Measurements from ENCODE around the gene TEX52.
A peak's percentile ranks its signal among the peaks of the same experiment; 100 is the strongest.

The TEX52 gene

GRCh38 chr12:2826721-2827515 is 29.9 kb downstream of the TEX52 start:
- no peak for DNase-seq

DNA sequence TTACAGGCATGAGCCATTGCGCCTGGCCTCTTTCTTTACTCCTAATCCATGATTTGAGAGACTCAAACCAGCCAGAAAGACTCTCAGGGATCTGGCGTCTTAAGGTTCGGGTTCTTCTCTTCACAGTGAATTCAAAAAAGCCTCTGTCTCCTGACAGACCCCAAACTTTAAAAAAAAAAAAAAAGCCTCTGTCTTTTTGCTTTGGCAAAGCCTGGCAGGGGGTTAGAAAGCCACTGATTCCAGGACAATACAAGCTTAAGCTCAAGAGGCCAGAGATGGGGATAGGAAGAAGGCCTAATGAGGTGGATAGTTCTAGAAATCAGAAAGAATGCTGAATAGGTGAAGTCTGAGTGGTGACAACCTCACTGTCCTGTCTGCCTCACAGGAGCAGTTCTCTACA is 30.8 kb downstream of the TEX52 start:
- no peak for DNase-seq

GRCh38 chr12:2825132-2825531 is 31.7 kb downstream of the TEX52 start:
- no peak for DNase-seq

GRCh38 chr12:2824541-2824940 is 32.3 kb downstream of the TEX52 start:
- no peak for DNase-seq

- no peak for DNase-seq
These were observed 33.4 kb downstream of the TEX52 start for GRCh38 chr12:2823483-2823882.

GRCh38 chr12:2820432-2820831 is 36.4 kb downstream of the TEX52 start:
- no peak for DNase-seq

DNA sequence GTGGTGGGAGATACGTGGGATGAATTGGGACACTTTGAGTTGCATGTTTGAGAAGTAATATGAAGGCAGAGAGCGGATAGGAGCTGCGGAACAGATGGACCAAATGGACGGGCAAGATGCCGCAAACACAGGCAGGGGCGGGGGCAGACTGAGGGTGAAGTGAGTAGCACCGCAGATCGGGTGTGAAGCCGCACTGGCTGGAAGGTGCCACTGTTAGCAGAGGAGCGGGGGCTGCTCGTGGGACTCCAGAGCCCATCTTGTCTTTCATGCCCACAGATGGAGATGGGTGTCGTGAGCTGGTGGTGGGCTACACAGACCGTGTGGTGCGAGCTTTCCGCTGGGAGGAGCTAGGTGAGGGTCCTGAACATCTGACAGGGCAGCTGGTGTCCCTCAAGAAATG is 37.0 kb downstream of the TEX52 start:
- DNase-seq = no peak

DNA sequence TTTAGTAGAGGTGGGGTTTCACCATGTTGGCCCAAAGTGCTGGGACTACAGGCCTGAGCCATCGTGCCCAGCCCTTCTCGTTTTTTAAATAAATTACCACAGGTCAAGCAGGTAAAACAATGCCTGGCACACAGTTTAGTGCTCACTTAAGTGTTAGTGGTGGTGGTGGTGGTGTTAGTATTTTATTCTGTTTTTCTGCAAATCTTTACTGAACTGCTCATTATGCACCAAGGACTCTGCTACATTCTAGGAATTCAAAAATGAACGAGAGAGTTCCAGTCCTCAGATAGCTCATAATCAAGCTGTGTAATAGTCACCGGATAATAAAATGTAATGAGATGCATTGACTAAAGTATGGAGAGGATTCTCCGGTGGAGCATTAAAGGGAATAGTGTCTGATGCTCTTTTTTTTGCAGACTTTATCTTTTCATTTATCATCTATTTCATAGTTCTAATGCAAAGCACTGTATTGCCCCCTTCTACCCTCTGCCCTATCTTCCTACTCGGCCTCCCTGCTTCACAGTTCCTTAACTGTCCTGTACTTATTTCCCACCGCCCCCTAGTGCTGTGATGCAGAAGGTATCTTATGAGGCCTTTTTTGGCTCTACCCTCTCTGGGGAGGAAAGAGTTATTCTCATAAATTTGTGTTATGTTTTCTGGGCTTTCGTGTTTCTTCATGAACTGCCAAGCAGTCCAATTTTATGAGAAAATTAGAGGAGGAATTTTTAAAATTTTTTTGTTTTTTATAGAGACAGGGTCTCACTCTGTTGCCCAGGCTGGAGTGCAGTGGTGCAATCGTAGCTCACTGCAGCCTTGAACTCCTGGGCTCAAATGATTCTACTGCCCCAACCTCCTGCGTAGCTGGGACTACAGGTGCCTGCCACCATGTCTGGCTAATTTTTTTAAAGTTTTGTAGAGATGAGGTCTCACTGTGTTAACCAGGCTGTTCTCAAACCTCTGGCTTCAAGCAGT is 43.3 kb downstream of the TEX52 start:
- DNase-seq = peak; percentile 81

GRCh38 chr12:2812290-2813213 is 44.3 kb downstream of the TEX52 start, which contains the start of gene ITFG2:
Gene ITFG2 (plus strand): TSS chr12:2812668. CDS start chr12:2812761, 93 bp downstream.
- peak; percentile 100 for DNase-seq

DNA sequence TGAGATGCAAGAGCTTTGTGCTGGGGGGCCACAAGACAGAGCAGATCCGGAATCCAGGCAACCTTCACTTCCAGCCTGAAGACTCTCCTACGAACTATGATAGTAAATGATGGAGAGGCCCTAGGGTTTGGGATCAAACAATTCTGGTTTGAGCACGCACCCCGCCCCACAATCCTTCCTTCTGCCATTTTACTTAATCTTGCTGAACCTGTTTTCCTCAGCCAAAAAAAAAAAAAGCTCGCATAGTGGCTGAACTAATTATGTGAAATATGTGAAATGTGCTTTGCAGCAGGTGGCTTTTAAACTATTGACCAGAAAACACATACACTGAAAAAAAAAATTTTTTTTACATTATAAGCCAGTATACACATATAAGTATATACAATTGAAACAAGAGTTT is 45.0 kb downstream of the TEX52 start:
- no peak for DNase-seq

- no peak for DNase-seq
These were observed 50.1 kb downstream of the TEX52 start for GRCh38 chr12:2806700-2807099.

DNA sequence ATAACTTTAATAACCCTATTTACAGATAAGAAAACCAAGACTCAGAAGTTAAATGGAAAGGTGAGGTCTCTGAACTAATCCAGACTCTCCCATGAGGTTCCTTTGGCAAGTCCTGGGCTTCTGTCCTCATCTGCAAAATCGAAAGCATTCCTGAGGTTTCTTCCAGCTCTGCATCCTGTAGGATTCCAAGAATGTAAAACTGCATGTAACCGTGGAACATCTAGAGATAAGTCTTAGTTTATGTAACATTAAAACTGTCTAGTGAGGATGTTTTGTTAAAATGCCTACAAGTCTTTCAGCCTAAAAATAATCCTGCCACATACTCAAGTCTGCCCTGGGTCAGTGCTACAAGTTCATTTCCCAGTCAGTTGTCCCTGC is 51.7 kb downstream of the TEX52 start:
- DNase-seq = no peak

GRCh38 chr12:2804393-2805142 is 52.3 kb downstream of the TEX52 start:
- DNase-seq = no peak

DNA sequence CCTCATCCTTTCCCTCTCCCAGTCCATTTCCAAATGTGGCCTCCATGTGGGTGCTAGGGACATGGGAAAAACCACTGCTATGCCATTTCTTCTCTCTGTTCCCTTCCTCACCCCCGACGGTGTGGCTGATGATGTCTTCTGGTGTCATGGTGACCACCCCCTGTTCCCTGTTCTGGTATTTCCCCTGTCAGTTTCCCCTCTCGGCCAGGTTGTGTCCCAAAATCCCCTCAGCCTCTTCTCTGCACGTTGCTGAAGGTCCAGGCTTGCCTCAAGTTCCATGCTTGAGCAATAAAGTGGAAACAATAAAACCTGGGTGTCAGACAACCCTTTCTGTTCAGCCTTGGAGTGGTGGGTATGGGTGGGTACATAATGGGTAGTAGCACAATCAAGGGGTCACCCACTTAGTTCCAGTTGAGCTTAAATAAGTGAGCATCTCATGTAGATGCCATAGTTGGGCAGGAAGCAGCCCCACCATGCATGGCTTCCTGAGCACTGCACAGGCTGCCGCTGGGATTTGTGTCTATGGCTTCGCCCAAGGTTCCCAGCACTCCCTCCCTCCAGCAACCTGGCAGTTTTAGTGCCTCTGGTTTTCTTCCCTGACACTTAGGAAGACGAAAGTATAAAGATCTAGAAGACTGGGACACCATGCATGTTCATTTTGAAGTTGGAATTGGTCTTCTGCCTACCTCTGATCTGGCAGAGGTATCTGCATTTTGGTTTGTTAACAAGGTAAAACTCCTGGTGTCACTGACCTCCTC is 53.0 kb downstream of the TEX52 start:
- no peak for DNase-seq

- no peak for DNase-seq
These were observed 55.6 kb downstream of the TEX52 start for GRCh38 chr12:2801044-2801783.

DNA sequence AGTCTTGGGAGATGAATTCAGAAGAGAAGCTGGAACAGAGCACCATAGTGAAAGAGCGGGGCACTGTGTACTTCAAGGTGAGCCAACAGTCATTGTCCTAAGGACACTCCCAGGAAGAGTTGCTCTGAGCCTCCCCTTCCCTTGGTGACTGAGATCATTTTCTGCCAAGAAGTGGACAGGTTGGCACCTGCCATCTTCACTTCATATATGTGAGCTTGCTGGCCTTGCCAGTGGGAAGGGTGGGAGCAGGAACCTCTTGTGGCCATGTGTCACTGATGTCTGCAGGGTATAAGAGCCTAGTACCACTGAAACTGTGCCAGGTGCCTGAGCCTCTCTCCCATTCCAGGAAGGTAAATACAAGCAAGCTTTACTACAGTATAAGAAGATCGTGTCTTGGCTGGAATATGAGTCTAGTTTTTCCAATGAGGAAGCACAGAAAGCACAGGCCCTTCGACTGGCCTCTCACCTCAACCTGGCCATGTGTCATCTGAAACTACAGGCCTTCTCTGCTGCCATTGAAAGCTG is 56.7 kb downstream of the TEX52 start:
- DNase-seq = no peak

All from NCI-H1092 treated with DMSO at 0.1 percent for 48 hours (cell line).